Activated naive CD4-positive, alpha-beta T cell treated with anti-CD3 and anti-CD28 coated beads, Interleukin-2, amount 50 U/mL, for 24 hours (primary cell): ENCODE measurements around the gene ROR1.
"Not testable (repeated sequence)": the region's sequence is repeated elsewhere in the genome, so short reads cannot be mapped to it uniquely, and the experiment has no call there.

Experiments used
- H3K27ac Mint-ChIP-seq: one replicate; pipeline ENCODE4 v1.8.0; 2021; ENCODE audit warnings: mild to moderate bottlenecking, mixed read lengths
- H3K27me3 Mint-ChIP-seq: one replicate; pipeline ENCODE4 v1.8.0; 2021; ENCODE audit warnings: mixed read lengths
- H3K36me3 Mint-ChIP-seq: one replicate; pipeline ENCODE4 v1.8.0; 2021; ENCODE audit warnings: mixed read lengths
- H3K4me1 Mint-ChIP-seq: one replicate; pipeline ENCODE4 v1.8.0; 2021; ENCODE audit warnings: mixed read lengths
- H3K4me3 Mint-ChIP-seq: one replicate; pipeline ENCODE4 v1.8.0; 2021; ENCODE audit warnings: mild to moderate bottlenecking, mixed read lengths
- H3K9me3 Mint-ChIP-seq: one replicate; pipeline ENCODE4 v1.8.0; 2021; ENCODE audit warnings: mixed read lengths

Gene ROR1

GRCh38 chr1:64220241-64220640 lies 446.4 kb downstream of the ROR1 start:
- Mint-ChIP-seq H3K4me1 (peaks cover 12% of the 10 kb centered on the region), H3K4me3 (no peak overlapping the region), H3K36me3 (no peaks in the 10 kb centered on the region), H3K27me3 (peaks cover 8% of the 10 kb centered on the region), H3K27ac (no peak overlapping the region), H3K9me3 (no peaks in the 10 kb centered on the region)

GRCh38 chr1:64223329-64224151 lies 449.7 kb downstream of the ROR1 start:
- peaks cover 6% of the 10 kb centered on the region for H3K27me3 Mint-ChIP-seq
- H3K36me3 Mint-ChIP-seq, result peaks cover 1% of the 10 kb centered on the region
- peak overlapping the region; percentile 45 for H3K4me3 Mint-ChIP-seq
- H3K9me3 Mint-ChIP-seq, result no peaks in the 10 kb centered on the region
- peaks cover 12% of the 10 kb centered on the region for H3K4me1 Mint-ChIP-seq
- peak overlapping the region; percentile 79 for H3K27ac Mint-ChIP-seq

GRCh38 chr1:64224236-64224635 lies 450.4 kb downstream of the ROR1 start:
- H3K36me3 Mint-ChIP-seq, H3K27me3 Mint-ChIP-seq, H3K9me3 Mint-ChIP-seq, H3K27ac Mint-ChIP-seq, H3K4me3 Mint-ChIP-seq: not testable (repeated sequence)
- H3K4me1 Mint-ChIP-seq, result peaks cover 12% of the 10 kb centered on the region

- no peaks in the 10 kb centered on the region for H3K9me3 Mint-ChIP-seq
- peaks cover 7% of the 10 kb centered on the region for H3K4me1 Mint-ChIP-seq
- H3K27me3 Mint-ChIP-seq, result peaks cover 2% of the 10 kb centered on the region
- peaks cover 1% of the 10 kb centered on the region for H3K36me3 Mint-ChIP-seq
- no peak overlapping the region for H3K27ac Mint-ChIP-seq
- no peak overlapping the region for H3K4me3 Mint-ChIP-seq
Measured at GRCh38 chr1:64228167-64228957, 454.5 kb downstream of the ROR1 start.

- Mint-ChIP-seq H3K4me1 (no peaks in the 10 kb centered on the region), H3K36me3 (peaks cover 1% of the 10 kb centered on the region), H3K27ac (no peak overlapping the region), H3K9me3 (no peaks in the 10 kb centered on the region), H3K27me3 (peaks cover 8% of the 10 kb centered on the region), H3K4me3 (no peak overlapping the region)
Measured at GRCh38 chr1:64229307-64229706, 455.5 kb downstream of the ROR1 start.
